Adrenal gland (tissue), 12 donors: ENCODE results near the gene PSAP. TPM values are rescaled to one million over a fixed set of nuclear protein-coding genes. Genes with fewer than 3 reads are reported as not detected.
A peak's percentile ranks its signal among the peaks of the same experiment; 100 is the strongest.

ENCODE experiments used
- DNase-seq, 7 donors: peaks; one replicate each; pipeline ENCODE4 v3.0.0-alpha.2; 2019 to 2020
- H3K27ac ChIP-seq, 5 donors: fragments of 200-600 bp; sonication (generic) in 4 of 5; 1 replicate in 3 of 5; 2 replicates in 2 of 5; pipeline versions ENCODE4 v1.5.1 to v1.8.0; 2016 to 2020; ENCODE audit warnings: mild to moderate bottlenecking in 1 of 5
- H3K27me3 ChIP-seq: fragments of 200-600 bp; 2 replicates; pipeline ENCODE4 v1.8.0; 2021
- H3K36me3 ChIP-seq, 2 donors: fragments of 200-600 bp; replicated peaks in 1 of 2; 1 replicate in 1 of 2; 2 replicates in 1 of 2; pipeline versions ENCODE4 v1.5.1 to v1.8.0; 2018 to 2022
- H3K4me1 ChIP-seq, 2 donors: fragments of 200-600 bp; replicated peaks in 1 of 2; 1 replicate in 1 of 2; 2 replicates in 1 of 2; pipeline versions ENCODE4 v1.5.1 to v1.8.0; 2018 to 2021
- H3K4me3 ChIP-seq, 4 donors: fragments of 200-600 bp; sonication (generic) in 3 of 4; one replicate each; pipeline ENCODE4 v1.5.1; 2016 to 2018
- H3K9me3 ChIP-seq, 3 donors: fragments of 200-600 bp; sonication (generic) in 1 of 3; replicated peaks in 1 of 3; 1 replicate in 2 of 3; 2 replicates in 1 of 3; pipeline versions ENCODE4 v1.5.1 to v1.8.0; 2016 to 2021
- CTCF ChIP-seq, 6 experiments: fragments of 450-650 bp in 4 of 6; fragments of 200-600 bp in 2 of 6; sonication (generic) in 1 of 6; IDR thresholded peaks; 1 replicate in 5 of 6; 2 replicates in 1 of 6; pipeline versions ENCODE4 v1.5.1 to v1.8.0; 2016 to 2021; ENCODE audit warnings: antibody characterized with exemption in 6 of 6, mild to moderate bottlenecking in 2 of 6, moderate library complexity in 1 of 6
- POLR2A ChIP-seq, 2 donors: fragments of 450-650 bp; IDR thresholded peaks; one replicate each; pipeline ENCODE4 v1.6.1; 2017; ENCODE audit warnings: antibody characterized with exemption in 2 of 2, mild to moderate bottlenecking in 2 of 2, moderate library complexity in 1 of 2
- WGBS, 4 donors: extraction: QIAGEN DNeasy Blood & Tissue Kit in 2 of 4; methylation state at CpG; one replicate each; pipeline versions ENCODE4 v1.1.5 to v1.1.7; 2013 to 2017; 5-methylcytosine and 5-hydroxymethylcytosine counted together
- intact Hi-C, 2 donors: fragments of 100-400 bp; cut with DNase I; formaldehyde crosslinking; loops; one replicate each; pipeline versions ENCODE4 v1.14.1 to v1.15.0; 2022 to 2023
- polyA plus RNA-seq, 3 donors: library from polyadenylated mRNA; stranded (reverse); fragments of 200-250 nt in 2 of 3; fragments of 350-450 nt in 1 of 3; fragmentation: Illumina TruSeq in 1 of 3; extraction: RNeasy Lipid Tissue Mini Kit (QIAGEN cat#74804) in 1 of 3; gene quantifications; one replicate each; pipeline ENCODE4 v1.2.3, GENCODE V29; 2013 to 2014
- total RNA-seq, 9 donors: library from RNA; depleted of rRNA in 4 of 9; stranded (reverse); fragments of >200 nt in 4 of 9; fragments of 120-200 nt in 1 of 9; fragmentation: NEBNext Ultra II Directional in 1 of 9; extraction: Animal tissue kit (Norgen Biotek cat#: 25700) in 1 of 9; gene quantifications; one replicate each; pipeline versions ENCODE4 v1.1.0 to v1.2.4, GENCODE V29; 2013 to 2023
- donor health status: healthy with polysubstance abuse.
- donor health status: Bipolar disorder and iron deficiency.
- donor health status: DM: yes; HTN: yes; CAD: no.
- donor health status: DM: no; HTN: no; CAD: no.
- donor health status: DM: no; HTN: no; CAD: no.
- donor health status: DM: yes; HTN: yes; CAD: no.

The PSAP gene
- total and polyA plus RNA-seq, 12 donors, result 623 to 3,452 (median 2,140) TPM

GRCh38 chr10:71812913-71813590 lies 38.0 kb downstream of the PSAP start:
- Histone ChIP-seq H3K27ac (no peak overlapping the region), H3K4me1 (peaks cover 9 to 19% of the 10 kb centered on the region in 2 donors), H3K27me3 (no peaks in the 10 kb centered on the region), H3K9me3 (no peaks in the 10 kb centered on the region), H3K36me3 (peaks cover 0 to 31% of the 10 kb centered on the region in 2 donors), H3K4me3 (no peak overlapping the region)
- intact Hi-C loops, result loop anchor here (5.0 to 10.0 kb wide), 4 partner anchors 72 to 501 kb away; partner anchors contain the start of gene CDH23 (in 1 of the 2)
- WGBS, 4 donors, result 31 to 55% (median 50%) methylated on average over 2 to 11 of the region's 11 CpGs
- DNase-seq, result peak in 1 of 7 donors; percentile 33
- TF ChIP-seq POLR2A (IDR thresholded peaks at IDR 0.05), result no peak
- TF ChIP-seq CTCF (IDR thresholded peaks at IDR 0.05), result no peak

GRCh38 chr10:71812016-71812912 lies 38.8 kb downstream of the PSAP start:
- Histone ChIP-seq H3K9me3 (no peaks in the 10 kb centered on the region), H3K4me1 (peaks cover 1 to 11% of the 10 kb centered on the region in 2 donors), H3K27ac (no peak overlapping the region), H3K27me3 (no peaks in the 10 kb centered on the region), H3K36me3 (peaks cover 0 to 24% of the 10 kb centered on the region in 2 donors), H3K4me3 (no peak overlapping the region)
- TF ChIP-seq POLR2A (IDR thresholded peaks at IDR 0.05), result no peak
- TF ChIP-seq CTCF (IDR thresholded peaks at IDR 0.05), result peak; percentile 64 to 90 (median 74)
- WGBS, 4 donors, result 37 to 62% (median 39%) methylated on average over 7 to 22 of the region's 22 CpGs
- intact Hi-C loops, result loop anchor here (5.0 to 10.0 kb wide), 4 partner anchors 73 to 500 kb away; partner anchors contain the start of gene CDH23 (in 1 of the 2)
- peak; percentile 50 to 76 (median 71) for DNase-seq

- 77 to 90% (median 78%) methylated on average over 4 to 19 of the region's 19 CpGs for WGBS, 4 donors
- no peaks in the 10 kb centered on the region for H3K9me3 ChIP-seq
- no peaks in the 10 kb centered on the region for H3K27me3 ChIP-seq
- no peak overlapping the region for H3K4me3 ChIP-seq
- intact Hi-C loops, result loop anchor here (5.0 to 10.0 kb wide), 4 partner anchors 73 to 499 kb away; partner anchors contain the start of gene CDH23 (in 1 of the 2)
- peaks cover 0 to 3% of the 10 kb centered on the region in 2 donors for H3K4me1 ChIP-seq
- no peak for TF ChIP-seq POLR2A (IDR thresholded peaks at IDR 0.05)
- TF ChIP-seq CTCF (IDR thresholded peaks at IDR 0.05), result no peak
- peak in 1 of 7 donors; percentile 35 for DNase-seq
- H3K27ac ChIP-seq, result no peak overlapping the region
- H3K36me3 ChIP-seq, result peaks cover 0 to 15% of the 10 kb centered on the region in 2 donors
These were observed 39.7 kb downstream of the PSAP start for GRCh38 chr10:71811351-71811750.
